Daoy (cell line): ENCODE measurements around the gene ANKRD40. TPM values are rescaled to one million over a fixed set of nuclear protein-coding genes. Genes with fewer than 3 reads are reported as not detected.
A peak's percentile ranks its signal among the peaks of the same experiment; 100 is the strongest.
"Not testable (repeated sequence)": the region's sequence is repeated elsewhere in the genome, so short reads cannot be mapped to it uniquely, and the experiment has no call there.

ENCODE experiments used
- DNase-seq: peaks from one replicate; pipeline ENCODE4 v3.0.0-alpha.2; 2015; ENCODE audit warnings: low read depth
- total RNA-seq: library from RNA; depleted of rRNA; stranded (reverse); fragments of >200 nt; shearing (Covaris generic); gene quantifications from 2 replicates; pipeline ENCODE4 v1.2.3, GENCODE V29; 2014

The ANKRD40 gene
- total RNA-seq, 1 experiment from 2014 or later: 17.6 TPM

- DNase-seq: no peak
Measured at GRCh38 chr17:50685691-50686493, 21.8 kb downstream of the ANKRD40 start.

- no peak for DNase-seq
Measured at GRCh38 chr17:50685334-50685665, 22.4 kb downstream of the ANKRD40 start.

- DNase-seq: peak; percentile 32
Measured at GRCh38 chr17:50684612-50685333, 22.9 kb downstream of the ANKRD40 start.

GRCh38 chr17:50684288-50684611, 23.5 kb downstream of the ANKRD40 start:
- no peak for DNase-seq

- DNase-seq: no peak
Measured at GRCh38 chr17:50683434-50684287, 24.1 kb downstream of the ANKRD40 start.

GRCh38 chr17:50682938-50683337, 24.8 kb downstream of the ANKRD40 start:
- no peak for DNase-seq

GRCh38 chr17:50682441-50682840, 25.3 kb downstream of the ANKRD40 start:
- DNase-seq: no peak

GRCh38 chr17:50681263-50682200, 26.2 kb downstream of the ANKRD40 start:
- peak; percentile 78 for DNase-seq

- DNase-seq: not testable (repeated sequence)
Measured at GRCh38 chr17:50680543-50681262, 27.0 kb downstream of the ANKRD40 start.

- no peak for DNase-seq
Measured at GRCh38 chr17:50680126-50680525, 27.6 kb downstream of the ANKRD40 start.

- no peak for DNase-seq
Measured at GRCh38 chr17:50679008-50679544, 28.6 kb downstream of the ANKRD40 start.

GRCh38 chr17:50677851-50678375, 29.8 kb downstream of the ANKRD40 start:
- DNase-seq: no peak

GRCh38 chr17:50676065-50676975, 31.4 kb downstream of the ANKRD40 start:
- no peak for DNase-seq

GRCh38 chr17:50675627-50676026, 32.1 kb downstream of the ANKRD40 start:
- no peak for DNase-seq

- no peak for DNase-seq
Measured at GRCh38 chr17:50675190-50675589, 32.5 kb downstream of the ANKRD40 start.

GRCh38 chr17:50672831-50673551, 34.7 kb downstream of the ANKRD40 start:
- DNase-seq: peak; percentile 34

GRCh38 chr17:50672071-50672470, 35.6 kb downstream of the ANKRD40 start:
- no peak for DNase-seq

- no peak for DNase-seq
Measured at GRCh38 chr17:50668838-50669581, 38.7 kb downstream of the ANKRD40 start.
